KMS-11 (cell line): ENCODE results near the gene OR5L1.

ENCODE experiments used
- H2AFZ ChIP-seq: fragments of 200-600 bp; sonication (generic); 2 replicates; pipeline ENCODE4 v1.6.1; 2016; ENCODE audit warnings: antibody characterized with exemption, mixed run types, low read depth
- H3K27ac ChIP-seq: fragments of 200-600 bp; sonication (generic); 2 replicates; pipeline ENCODE4 v1.6.1; 2016; ENCODE audit warnings: mild to moderate bottlenecking, mixed run types
- H3K27me3 ChIP-seq: fragments of 200-600 bp; sonication (generic); 2 replicates; pipeline ENCODE4 v1.6.1; 2017; ENCODE audit warnings: mild to moderate bottlenecking, low read depth, mixed run types, moderate library complexity; ENCODE audit not compliant: insufficient read depth
- H3K36me3 ChIP-seq: fragments of 200-600 bp; sonication (generic); 2 replicates; pipeline ENCODE4 v1.6.1; 2017; ENCODE audit warnings: mild to moderate bottlenecking, mixed run types; ENCODE audit not compliant: insufficient read depth
- H3K4me1 ChIP-seq: fragments of 200-600 bp; sonication (generic); 2 replicates; pipeline ENCODE4 v1.6.1; 2016; ENCODE audit warnings: mild to moderate bottlenecking, low read depth, mixed run types; ENCODE audit not compliant: poor library complexity, severe bottlenecking
- H3K4me2 ChIP-seq: fragments of 200-600 bp; sonication (generic); 2 replicates; pipeline ENCODE4 v1.7.0; 2016; ENCODE audit warnings: mild to moderate bottlenecking, mixed run types
- H3K4me3 ChIP-seq: fragments of 200-600 bp; sonication (generic); IDR thresholded peaks from 2 replicates; pipeline ENCODE4 v1.6.1; 2017; ENCODE audit warnings: low read depth, low read length, mixed read lengths; ENCODE audit not compliant: insufficient read depth
- H3K79me2 ChIP-seq: fragments of 200-600 bp; sonication (generic); 2 replicates; pipeline ENCODE4 v1.6.1; 2016; ENCODE audit warnings: low read depth, mixed run types; ENCODE audit not compliant: insufficient read depth
- H3K9ac ChIP-seq: fragments of 200-600 bp; sonication (generic); 2 replicates; pipeline ENCODE4 v1.6.1; 2016; ENCODE audit warnings: mild to moderate bottlenecking, mixed run types
- H4K20me1 ChIP-seq: fragments of 200-600 bp; sonication (generic); 2 replicates; pipeline ENCODE4 v1.6.1; 2016; ENCODE audit warnings: mild to moderate bottlenecking, mixed run types; ENCODE audit not compliant: insufficient read depth
- CTCF ChIP-seq: fragments of 200-600 bp; sonication (generic); conservative IDR thresholded peaks from 2 replicates; pipeline ENCODE4 v1.6.1; 2017; ENCODE audit warnings: low read depth, mild to moderate bottlenecking, antibody characterized with exemption, low read length, moderate library complexity, mixed read lengths

Gene OR5L1

GRCh38 chr11:55806248-55806647 lies 4.9 kb upstream of the OR5L1 start:
- TF ChIP-seq CTCF: no peak
- Histone ChIP-seq H3K27me3 (no peaks in the 10 kb centered on the region), H3K9ac (no peak overlapping the region), H3K36me3 (no peaks in the 10 kb centered on the region), H3K4me1 (no peaks in the 10 kb centered on the region), H3K79me2 (no peaks in the 10 kb centered on the region), H3K27ac (no peak overlapping the region), H4K20me1 (no peaks in the 10 kb centered on the region), H2AFZ (no peak overlapping the region), H3K4me3 (no peak overlapping the region), H3K4me2 (no peak overlapping the region)

GRCh38 chr11:55819330-55819729 lies 8.2 kb downstream of the OR5L1 start, which contains the start of gene OR5D18:
OR5D18 (plus strand) TSS chr11:55819630; CDS start chr11:55819630, 0 bp downstream.
- no peaks in the 10 kb centered on the region for H3K4me1 ChIP-seq
- H4K20me1 ChIP-seq: no peaks in the 10 kb centered on the region
- no peak within 1 kb of the TSS for H3K4me3 ChIP-seq
- no peaks in the 10 kb centered on the region for H3K79me2 ChIP-seq
- no peak within 1 kb of the TSS for H2AFZ ChIP-seq
- H3K27me3 ChIP-seq: no peaks in the 10 kb centered on the region
- no peak within 1 kb of the TSS for H3K4me2 ChIP-seq
- H3K27ac ChIP-seq: no peak within 1 kb of the TSS
- no peaks in the 10 kb centered on the region for H3K36me3 ChIP-seq
- no peak for TF ChIP-seq CTCF
- H3K9ac ChIP-seq: no peak within 1 kb of the TSS

GRCh38 chr11:55826919-55827318 lies 15.8 kb downstream of the OR5L1 start, which contains the start of gene OR5L2:
OR5L2 (plus strand) TSS chr11:55827219; CDS start chr11:55827219, 0 bp downstream.
- H2AFZ ChIP-seq: no peak within 1 kb of the TSS
- H3K9ac ChIP-seq: no peak within 1 kb of the TSS
- H4K20me1 ChIP-seq: no peaks in the 10 kb centered on the region
- no peak within 1 kb of the TSS for H3K4me2 ChIP-seq
- H3K4me1 ChIP-seq: no peaks in the 10 kb centered on the region
- no peak within 1 kb of the TSS for H3K4me3 ChIP-seq
- TF ChIP-seq CTCF: no peak
- H3K79me2 ChIP-seq: no peaks in the 10 kb centered on the region
- no peaks in the 10 kb centered on the region for H3K27me3 ChIP-seq
- H3K27ac ChIP-seq: no peak within 1 kb of the TSS
- H3K36me3 ChIP-seq: no peaks in the 10 kb centered on the region

GRCh38 chr11:55838452-55838851 lies 27.3 kb downstream of the OR5L1 start, which contains the start of gene OR5D16:
OR5D16 (plus strand) TSS chr11:55838752; CDS start chr11:55838752, 0 bp downstream.
- no peaks in the 10 kb centered on the region for H4K20me1 ChIP-seq
- no peak within 1 kb of the TSS for H2AFZ ChIP-seq

More at GRCh38 chr11:55838452-55838851, 27.3 kb downstream of the OR5L1 start, which contains the start of gene OR5D16:
- H3K36me3 ChIP-seq: no peaks in the 10 kb centered on the region
- no peak within 1 kb of the TSS for H3K4me2 ChIP-seq
- no peaks in the 10 kb centered on the region for H3K27me3 ChIP-seq
- no peaks in the 10 kb centered on the region for H3K79me2 ChIP-seq
- H3K9ac ChIP-seq: no peak within 1 kb of the TSS
- H3K4me1 ChIP-seq: no peaks in the 10 kb centered on the region
- no peak within 1 kb of the TSS for H3K4me3 ChIP-seq
- H3K27ac ChIP-seq: no peak within 1 kb of the TSS
- no peak for TF ChIP-seq CTCF
